Measurements from ENCODE around the gene LOXL3. TPM values are rescaled to one million over a fixed set of nuclear protein-coding genes. Genes with fewer than 3 reads are reported as not detected.
"Not testable (repeated sequence)": the region's sequence is repeated elsewhere in the genome, so short reads cannot be mapped to it uniquely, and the experiment has no call there.

The LOXL3 gene
- total RNA-seq, 1 experiment from 2014 or later: 62.0 TPM

DNA sequence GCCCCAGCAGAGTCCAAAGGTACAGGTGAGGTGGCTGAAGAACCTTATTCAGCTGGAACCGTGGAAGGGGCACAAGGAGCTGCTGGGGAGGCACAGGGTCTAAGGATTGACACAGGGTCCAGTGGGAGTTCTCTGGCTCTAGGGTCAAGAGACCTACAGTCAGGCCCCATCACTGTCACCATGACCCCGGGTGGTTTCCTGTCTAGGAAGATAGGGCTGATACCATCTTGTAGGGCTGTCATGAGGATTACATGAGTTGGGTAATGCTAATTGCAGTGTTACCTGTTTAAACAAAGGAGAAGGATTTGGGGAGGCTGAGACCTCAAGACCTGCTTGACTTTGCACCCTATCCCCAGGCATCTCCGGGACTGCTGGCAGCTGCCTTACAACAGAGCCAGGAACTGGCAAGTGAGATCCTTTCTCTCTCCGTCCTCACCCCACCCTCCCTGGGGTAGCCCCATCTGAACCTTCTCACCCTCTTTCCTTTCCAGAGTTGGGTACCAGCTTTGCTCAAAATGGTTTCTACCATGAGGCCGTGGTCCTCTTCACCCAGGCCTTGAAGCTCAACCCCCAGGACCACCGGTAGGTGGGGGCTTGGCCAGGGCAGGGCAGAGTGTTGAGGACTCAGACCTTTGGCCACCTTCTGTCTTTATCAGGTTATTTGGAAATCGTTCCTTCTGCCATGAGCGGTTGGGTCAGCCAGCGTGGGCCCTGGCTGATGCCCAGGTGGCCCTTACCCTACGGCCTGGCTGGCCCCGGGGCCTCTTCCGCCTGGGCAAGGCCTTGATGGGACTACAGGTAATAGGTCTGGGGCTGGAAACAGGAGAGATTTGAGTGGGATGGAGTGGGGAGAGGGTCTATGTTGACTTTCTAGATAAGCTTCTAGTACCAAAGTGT, 61.8 kb downstream of the LOXL3 start:
- no peak for DNase-seq (ENCODE audit: low read depth)

DNA sequence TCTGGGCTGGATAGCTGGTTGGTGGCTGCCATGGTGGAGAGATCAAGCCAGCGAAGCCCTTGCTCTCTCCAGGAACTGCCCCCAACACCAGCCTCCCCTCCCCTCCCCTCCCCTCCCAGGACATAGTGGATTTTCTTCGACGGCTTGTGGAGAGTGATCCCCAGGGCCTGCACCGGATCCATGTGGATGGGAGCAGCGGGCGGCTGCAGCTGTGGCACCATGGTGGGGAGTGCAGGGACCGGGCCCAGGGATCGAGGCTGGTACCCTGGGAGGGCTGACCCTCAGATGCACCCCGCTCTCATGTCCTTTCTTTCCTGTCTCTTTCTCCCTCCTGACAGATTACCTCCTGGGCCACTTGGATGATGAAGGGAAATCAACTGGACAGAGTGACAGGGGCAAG, 63.8 kb downstream of the LOXL3 start:
- no peak for DNase-seq (ENCODE audit: low read depth)

DNA sequence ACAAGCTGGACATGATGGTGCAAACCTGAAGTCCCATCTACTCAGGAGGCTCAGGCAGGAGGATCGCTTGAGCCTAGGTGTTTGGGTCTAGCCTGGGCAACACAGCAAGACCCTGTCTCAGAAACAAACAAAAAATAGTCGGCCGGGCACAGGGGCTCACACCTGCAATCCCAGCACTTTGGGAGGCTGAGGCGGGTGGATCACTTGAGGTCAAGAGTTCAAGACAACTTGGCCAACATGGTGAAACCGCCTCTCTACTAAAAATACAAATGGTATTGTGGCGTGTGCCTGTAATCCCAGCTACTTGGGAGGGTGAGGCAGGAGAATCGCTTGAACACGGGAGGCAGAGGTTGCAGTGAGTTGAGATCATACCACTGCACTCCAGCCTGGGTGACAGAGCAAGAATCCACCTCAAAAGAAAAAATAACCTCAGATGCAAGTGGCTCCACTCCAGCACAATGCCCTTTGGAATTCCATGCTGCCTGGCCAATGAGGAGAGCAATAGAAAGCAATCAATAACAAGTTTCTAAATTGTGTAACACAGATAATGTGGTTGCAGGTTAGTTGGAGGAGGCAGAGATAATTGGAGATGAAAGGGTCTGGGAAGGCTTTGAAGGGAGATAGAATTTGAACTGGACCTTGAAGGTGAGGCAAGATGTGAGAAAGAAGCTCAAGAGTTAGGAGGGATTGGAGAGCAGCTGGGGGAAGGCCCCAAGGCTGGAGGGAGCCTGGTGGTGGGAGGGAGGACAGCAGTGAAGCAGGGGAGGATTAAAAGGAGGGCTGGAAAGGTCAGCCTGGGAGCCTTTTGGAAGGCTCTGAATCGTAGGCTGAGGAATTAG, 64.9 kb downstream of the LOXL3 start:
- DNase-seq (ENCODE audit: low read depth): no peak

DNA sequence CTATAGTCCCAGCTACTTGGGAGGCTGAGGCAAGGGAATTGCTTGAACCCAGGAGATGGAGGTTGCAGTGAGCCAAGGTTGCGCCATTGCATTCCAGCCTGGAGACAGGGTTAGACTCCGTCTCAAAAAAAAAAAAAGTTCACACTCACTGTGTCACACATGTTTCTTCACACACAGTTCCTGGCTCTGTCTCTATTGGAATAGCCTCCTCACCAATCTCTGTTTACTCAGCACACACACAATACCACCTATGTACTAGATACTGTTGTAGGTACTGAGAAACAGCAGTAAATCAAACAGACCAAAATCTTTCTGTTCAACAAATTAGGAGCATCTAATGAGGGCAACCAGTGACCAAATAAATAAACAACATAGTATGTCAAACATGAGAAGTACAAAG, 67.6 kb downstream of the LOXL3 start:
- no peak for DNase-seq (ENCODE audit: low read depth)

DNA sequence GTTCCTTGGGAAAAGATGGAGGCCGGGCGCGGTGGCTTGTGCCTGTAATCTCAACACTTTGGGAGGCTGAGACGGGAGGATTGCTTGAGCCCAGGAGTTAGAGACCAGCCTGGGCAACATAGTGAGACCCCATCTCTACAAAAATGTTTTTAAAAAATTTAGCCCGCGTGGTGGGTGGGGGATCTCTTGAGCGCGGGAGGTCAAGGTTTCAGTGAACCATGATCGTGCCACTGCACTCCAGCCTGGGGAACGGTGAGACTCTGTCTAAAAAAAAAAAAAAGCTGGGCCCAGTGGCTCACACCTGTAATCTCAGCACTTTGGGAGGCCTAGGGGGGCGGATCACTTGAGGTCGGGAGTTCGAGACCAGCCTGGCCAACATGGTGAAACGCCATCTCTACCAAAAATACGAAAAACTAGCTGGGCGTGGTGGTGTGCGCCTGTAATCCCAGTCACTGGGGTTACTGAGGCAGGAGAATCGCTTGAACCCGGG, 70.0 kb downstream of the LOXL3 start:
- DNase-seq (ENCODE audit: low read depth): not testable (repeated sequence)

DNA sequence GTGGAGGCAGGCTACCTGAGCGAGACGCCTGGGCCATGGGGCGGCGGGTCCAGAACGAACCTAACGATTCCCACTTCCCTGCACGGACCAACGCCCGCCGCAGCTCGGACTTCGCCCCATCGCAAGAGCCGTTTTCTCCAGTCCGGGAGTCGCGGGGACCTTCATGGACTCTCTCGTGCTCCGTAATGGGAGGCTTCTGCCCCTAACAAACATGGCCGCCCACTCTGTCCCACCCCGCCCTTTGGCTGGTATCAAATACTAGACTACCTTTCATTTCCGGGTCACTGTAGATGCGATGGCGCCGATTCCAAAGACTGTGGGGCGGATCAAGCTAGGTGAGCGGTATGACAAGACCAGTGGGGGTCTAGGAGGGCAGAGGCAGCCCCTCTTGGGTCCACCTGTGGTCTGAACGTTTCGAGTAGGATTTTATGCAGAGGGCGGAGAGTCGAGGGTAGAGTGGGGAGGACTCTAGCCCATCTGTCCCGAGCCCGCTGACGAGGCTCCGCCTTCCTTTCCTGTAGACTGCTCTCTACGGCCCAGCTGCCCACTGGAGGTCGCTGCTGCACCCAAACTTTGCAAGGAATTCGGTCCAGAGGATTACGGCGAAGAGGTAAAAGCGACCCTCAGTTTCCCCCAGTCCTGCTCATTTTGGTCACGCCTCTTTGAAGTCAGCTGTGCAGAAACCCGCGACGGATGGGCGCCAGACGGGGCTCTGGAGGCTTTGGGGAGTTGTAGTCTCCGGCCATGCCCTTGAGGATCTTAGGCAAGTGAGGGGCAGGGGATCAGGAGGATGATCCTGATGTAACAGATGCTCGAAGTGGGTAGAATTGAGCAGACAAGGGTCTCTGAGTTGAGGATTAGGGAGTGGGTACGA, 70.7 kb downstream of the LOXL3 start, which contains the start of the genes CCDC142 and TTC31:
CCDC142 (minus strand) TSS at position 198 of the 874 bp plus-strand sequence; CDS start at position 37, 161 bp downstream.
TTC31 (plus strand) TSS at position 281 of the 874 bp plus-strand sequence; CDS start at position 296, 15 bp downstream.
- peak; percentile 95 for DNase-seq (ENCODE audit: low read depth)

Other genes starting within 250 kb of the LOXL3 start
- gene SLC4A5, start 210.5 kb downstream of the LOXL3 start, total RNA-seq (2014; rRNA removed; shearing (Covaris generic)): 0.17 TPM in 1 of 2 replicates, not detected in the other
- 74.5 and 74.8 TPM in 2 replicates for gene DCTN1, start 173.6 kb downstream of the LOXL3 start, total RNA-seq (2014; rRNA removed; shearing (Covaris generic))
- 1.4 TPM in 2 replicates for gene C2orf81, start 132.3 kb downstream of the LOXL3 start, total RNA-seq (2014; rRNA removed; shearing (Covaris generic))
- 62.2 and 68.1 TPM in 2 replicates for gene WDR54, start 132.2 kb downstream of the LOXL3 start, total RNA-seq (2014; rRNA removed; shearing (Covaris generic))
- 5.4 and 6.9 TPM in 2 replicates for gene RTKN, start 112.0 kb downstream of the LOXL3 start, total RNA-seq (2014; rRNA removed; shearing (Covaris generic))
- gene INO80B, start 98.9 kb downstream of the LOXL3 start, total RNA-seq (2014; rRNA removed; shearing (Covaris generic)): 13.8 and 17.8 TPM in 2 replicates
- gene WBP1, start 95.5 kb downstream of the LOXL3 start, total RNA-seq (2014; rRNA removed; shearing (Covaris generic)): 30.9 and 37.0 TPM in 2 replicates
- gene MOGS, start 88.6 kb downstream of the LOXL3 start, total RNA-seq (2014; rRNA removed; shearing (Covaris generic)): 45.2 and 52.4 TPM in 2 replicates
- gene MRPL53, start 81.3 kb downstream of the LOXL3 start, total RNA-seq (2014; rRNA removed; shearing (Covaris generic)): 41.5 and 43.9 TPM in 2 replicates
- 8.5 and 8.9 TPM in 2 replicates for gene CCDC142, start 70.9 kb downstream of the LOXL3 start, total RNA-seq (2014; rRNA removed; shearing (Covaris generic))
- 19.4 and 26.3 TPM in 2 replicates for gene TTC31, start 70.9 kb downstream of the LOXL3 start, total RNA-seq (2014; rRNA removed; shearing (Covaris generic))
- gene LBX2, start 54.3 kb downstream of the LOXL3 start, total RNA-seq (2014; rRNA removed; shearing (Covaris generic)): 0.97 and 1.7 TPM in 2 replicates
- 22.8 and 42.1 TPM in 2 replicates for gene PCGF1, start 46.2 kb downstream of the LOXL3 start, total RNA-seq (2014; rRNA removed; shearing (Covaris generic))
- gene TLX2, start 39.5 kb downstream of the LOXL3 start, total RNA-seq (2014; rRNA removed; shearing (Covaris generic)): 0.77 TPM in 1 of 2 replicates, not detected in the other
- gene DQX1, start 27.7 kb downstream of the LOXL3 start, total RNA-seq (2014; rRNA removed; shearing (Covaris generic)): 1.1 TPM in 1 of 2 replicates, not detected in the other
- 135 TPM in 2 replicates for gene AUP1, start 24.2 kb downstream of the LOXL3 start, total RNA-seq (2014; rRNA removed; shearing (Covaris generic))
- gene HTRA2, start 24.0 kb downstream of the LOXL3 start, total RNA-seq (2014; rRNA removed; shearing (Covaris generic)): 41.2 and 44.8 TPM in 2 replicates
- 19.8 and 20.6 TPM in 2 replicates for gene DOK1, start 778 bp upstream of the LOXL3 start, total RNA-seq (2014; rRNA removed; shearing (Covaris generic))
- not detected in 2 replicates for gene M1AP, start 94.4 kb upstream of the LOXL3 start, total RNA-seq (2014; rRNA removed; shearing (Covaris generic))
- gene SEMA4F, start 100.3 kb upstream of the LOXL3 start, total RNA-seq (2014; rRNA removed; shearing (Covaris generic)): 3.4 and 4.2 TPM in 2 replicates

All from Daoy (cell line).